T-helper 2 cell treated with Interferon-gamma antibody and Interleukin-4, amounts not matched to agents 100 ng/mL and 5 ng/mL, for 36 hours (primary cell): Measurements from ENCODE around the gene IFNK. TPM values are rescaled to one million over a fixed set of nuclear protein-coding genes. Genes with fewer than 3 reads are reported as not detected.
"Not testable (repeated sequence)": the region's sequence is repeated elsewhere in the genome, so short reads cannot be mapped to it uniquely, and the experiment has no call there.

Source experiments
- intact Hi-C: fragments of 100-400 bp; cut with micrococcal nuclease; formaldehyde crosslinking; loops from one replicate; pipeline ENCODE4 v1.15.1; 2023
- total RNA-seq: library from RNA; stranded (reverse); gene quantifications from 2 replicates; pipeline ENCODE4 v1.2.3, GENCODE V29; 2022

IFNK gene
- not detected in 2 replicates for total RNA-seq

GRCh38 chr9:27524236-27524635 is at the start of gene IFNK:
Gene IFNK, plus strand, starts transcription at chr9:27524290. Its CDS starts 47 bp downstream, at chr9:27524337.
- intact Hi-C loops, result no loop called here

GRCh38 chr9:27474305-27474704 is 49.8 kb upstream of the IFNK start:
- intact Hi-C loops, result no loop called here

GRCh38 chr9:27475057-27475595 is 49.0 kb upstream of the IFNK start:
- intact Hi-C loops, result no loop called here

- intact Hi-C loops, result no loop called here
Observed at GRCh38 chr9:27476870-27477515, 47.1 kb upstream of the IFNK start.

- intact Hi-C loops, result no loop called here
Observed at GRCh38 chr9:27478322-27478721, 45.8 kb upstream of the IFNK start.

- intact Hi-C loops, result no loop called here
Observed at GRCh38 chr9:27482709-27483108, 41.4 kb upstream of the IFNK start.

GRCh38 chr9:27483576-27483975 is 40.5 kb upstream of the IFNK start:
- intact Hi-C loops, result no loop called here

- intact Hi-C loops, result loop anchor here (5.0 kb wide), 1 partner anchor 42 kb away; the partner anchor contains the start of gene MOB3B
Observed at GRCh38 chr9:27485158-27485557, 38.9 kb upstream of the IFNK start.

GRCh38 chr9:27487128-27487640 is 36.9 kb upstream of the IFNK start:
- intact Hi-C loops, result loop anchor here (5.0 kb wide), 1 partner anchor 40 kb away; the partner anchor contains the start of gene MOB3B

GRCh38 chr9:27487927-27488326 is 36.2 kb upstream of the IFNK start:
- intact Hi-C loops, result loop anchor here (5.0 kb wide), 1 partner anchor 39 kb away; the partner anchor contains the start of gene MOB3B

GRCh38 chr9:27489087-27489876 is 34.8 kb upstream of the IFNK start:
- intact Hi-C loops, result loop anchor here (5.0 kb wide), 1 partner anchor 38 kb away; the partner anchor contains the start of gene MOB3B

GRCh38 chr9:27491154-27491553 is 32.9 kb upstream of the IFNK start:
- intact Hi-C loops, result no loop called here

- intact Hi-C loops, result loop anchor here (5.0 kb wide), 1 partner anchor 52 kb away; no protein-coding TSS in a partner anchor
Observed at GRCh38 chr9:27495480-27496134, 28.5 kb upstream of the IFNK start.

GRCh38 chr9:27496135-27496504 is 28.0 kb upstream of the IFNK start:
- intact Hi-C loops, result loop anchor here (5.0 kb wide), 1 partner anchor 51 kb away; no protein-coding TSS in a partner anchor

- intact Hi-C loops, result loop anchor here (5.0 kb wide), 1 partner anchor 49 kb away; no protein-coding TSS in a partner anchor
Observed at GRCh38 chr9:27497883-27498417, 26.1 kb upstream of the IFNK start.

GRCh38 chr9:27499451-27499850 is 24.6 kb upstream of the IFNK start:
- intact Hi-C loops, result loop anchor here (5.0 kb wide), 1 partner anchor 48 kb away; no protein-coding TSS in a partner anchor

GRCh38 chr9:27500902-27501301 is 23.2 kb upstream of the IFNK start:
- intact Hi-C loops, result not testable (repeated sequence)

GRCh38 chr9:27503623-27504022 is 20.5 kb upstream of the IFNK start:
- intact Hi-C loops, result no loop called here

- intact Hi-C loops, result no loop called here
Observed at GRCh38 chr9:27504259-27504658, 19.8 kb upstream of the IFNK start.

- intact Hi-C loops, result no loop called here
Observed at GRCh38 chr9:27505744-27506161, 18.3 kb upstream of the IFNK start.

GRCh38 chr9:27506981-27507380 is 17.1 kb upstream of the IFNK start:
- intact Hi-C loops, result no loop called here
